HEK293 (cell line): ENCODE measurements around the gene TRIM46.

Experiments used
- CTCF ChIA-PET: fragments of 350-600 bp; formaldehyde crosslinking; extraction: SDS; loops from one replicate; lab custom pipeline; 2021; ENCODE audit warnings: antibody characterized with exemption; lab: Yijun Ruan, JAX
- POLR2A ChIA-PET: fragments of 300-600 bp; formaldehyde crosslinking; extraction: SDS; loops from one replicate; lab custom pipeline; 2020; ENCODE audit warnings: antibody characterized with exemption, inconsistent platforms; lab: Yijun Ruan, JAX
- H3K27ac ChIP-seq: fragments of 200-500 bp; sonication (Bioruptor generic); 2 replicates; pipeline ENCODE4 v1.5.1; 2014; ENCODE audit warnings: low read depth, low read length, control low read depth, inconsistent platforms; ENCODE audit errors: extremely low read depth
- H3K36me3 ChIP-seq, 2 experiments: fragments of 200-500 bp in 1 of 2; sonication (Bioruptor generic) in 1 of 2; 1 replicate in 1 of 2; 2 replicates in 1 of 2; pipeline ENCODE4 v1.5.1; 2014 to 2017; ENCODE audit warnings: inconsistent platforms in 2 of 2, low read length in 2 of 2; ENCODE audit not compliant: control insufficient read depth in 2 of 2, insufficient read depth in 1 of 2
- H3K4me1 ChIP-seq: fragments of 200-500 bp; sonication (Bioruptor generic); 2 replicates; pipeline ENCODE4 v1.5.1; 2014; ENCODE audit warnings: mild to moderate bottlenecking, low read length, inconsistent platforms; ENCODE audit not compliant: control insufficient read depth, insufficient read depth
- H3K4me3 ChIP-seq: 2 replicates; pipeline ENCODE4 v1.5.1; 2011; ENCODE audit warnings: low read depth, mild to moderate bottlenecking, control low read depth, low read length, moderate library complexity
- H3K9me3 ChIP-seq: fragments of 200-500 bp; sonication (Bioruptor generic); 2 replicates; pipeline ENCODE4 v1.5.1; 2014; ENCODE audit warnings: low read depth, low read length, inconsistent platforms; ENCODE audit not compliant: control insufficient read depth, insufficient read depth
- ATF2 ChIP-seq: fragments of 450-650 bp; formaldehyde crosslinking; IDR thresholded peaks from 2 replicates; pipeline ENCODE4 v1.5.1; 2016; ENCODE audit warnings: missing biosample characterization, missing genetic modification characterization, low read depth
- GLIS2 ChIP-seq: fragments of 450-650 bp; formaldehyde crosslinking; IDR thresholded peaks from 2 replicates; pipeline ENCODE4 v1.5.1; 2016; ENCODE audit warnings: missing biosample characterization, missing genetic modification characterization
- HIC1 ChIP-seq: fragments of 450-650 bp; formaldehyde crosslinking; IDR thresholded peaks from 2 replicates; pipeline ENCODE4 v1.5.1; 2016; ENCODE audit warnings: missing biosample characterization, missing genetic modification characterization
- HOXA7 ChIP-seq: sonication (generic); formaldehyde crosslinking; IDR thresholded peaks from 2 replicates; pipeline ENCODE4 v1.8.1; 2022; ENCODE audit warnings: missing genetic modification reagents, borderline replicate concordance
- INSM2 ChIP-seq: fragments of 450-650 bp; formaldehyde crosslinking; IDR thresholded peaks from 2 replicates; pipeline ENCODE4 v1.5.1; 2016; ENCODE audit warnings: missing biosample characterization, missing genetic modification characterization
- KLF10 ChIP-seq: fragments of 450-650 bp; IDR thresholded peaks from 2 replicates; pipeline ENCODE4 v1.5.1; 2018; ENCODE audit warnings: missing biosample characterization, mild to moderate bottlenecking, missing genetic modification characterization
- KLF9 ChIP-seq: fragments of 450-650 bp; formaldehyde crosslinking; IDR thresholded peaks from 2 replicates; pipeline ENCODE4 v1.5.1; 2016; ENCODE audit warnings: missing biosample characterization, missing genetic modification characterization, low read depth
- PRDM4 ChIP-seq: fragments of 450-650 bp; formaldehyde crosslinking; IDR thresholded peaks from 2 replicates; pipeline ENCODE4 v1.5.1; 2017; ENCODE audit warnings: missing biosample characterization, missing genetic modification characterization
- SP2 ChIP-seq: fragments of 450-650 bp; formaldehyde crosslinking; IDR thresholded peaks from 2 replicates; pipeline ENCODE4 v1.5.1; 2016; ENCODE audit warnings: missing biosample characterization, missing genetic modification characterization
- ZBTB20 ChIP-seq: fragments of 450-650 bp; formaldehyde crosslinking; IDR thresholded peaks from 2 replicates; pipeline ENCODE4 v1.5.1; 2016; ENCODE audit warnings: missing biosample characterization, missing genetic modification characterization
- ZBTB26 ChIP-seq: fragments of 450-650 bp; formaldehyde crosslinking; optimal IDR thresholded peaks from 2 replicates; pipeline ENCODE3; 2016; ENCODE audit warnings: missing biosample characterization, mild to moderate bottlenecking, missing genetic modification characterization
- ZFHX2 ChIP-seq: fragments of 450-650 bp; formaldehyde crosslinking; conservative IDR thresholded peaks from 2 replicates; pipeline ENCODE4 v1.5.1; 2016; ENCODE audit warnings: missing biosample characterization, missing genetic modification characterization
- ZNF112 ChIP-seq: fragments of 450-650 bp; formaldehyde crosslinking; IDR thresholded peaks from 2 replicates; pipeline ENCODE4 v1.5.0; 2017; ENCODE audit warnings: missing biosample characterization, missing genetic modification characterization
- ZNF133 ChIP-seq: fragments of 450-650 bp; formaldehyde crosslinking; IDR thresholded peaks from 2 replicates; pipeline ENCODE4 v1.5.1; 2016; ENCODE audit warnings: missing biosample characterization, missing genetic modification characterization
- ZNF202 ChIP-seq: fragments of 450-650 bp; formaldehyde crosslinking; IDR thresholded peaks from 2 replicates; pipeline ENCODE4 v1.5.1; 2016; ENCODE audit warnings: missing biosample characterization, missing genetic modification characterization, borderline replicate concordance
- ZNF214 ChIP-seq: fragments of 450-650 bp; formaldehyde crosslinking; IDR thresholded peaks from 2 replicates; pipeline ENCODE4 v1.5.1; 2017; ENCODE audit warnings: missing biosample characterization, mild to moderate bottlenecking, missing genetic modification characterization, borderline replicate concordance
- ZNF335 ChIP-seq: fragments of 450-650 bp; formaldehyde crosslinking; conservative IDR thresholded peaks from 2 replicates; pipeline ENCODE4 v1.5.1; 2016; ENCODE audit warnings: missing biosample characterization, missing genetic modification characterization
- ZNF350 ChIP-seq: fragments of 450-650 bp; formaldehyde crosslinking; IDR thresholded peaks from 2 replicates; pipeline ENCODE4 v1.5.0; 2017; ENCODE audit warnings: missing biosample characterization, mild to moderate bottlenecking, missing genetic modification characterization
- ZNF449 ChIP-seq: fragments of 450-650 bp; formaldehyde crosslinking; IDR thresholded peaks from 2 replicates; pipeline ENCODE4 v1.5.1; 2017; ENCODE audit warnings: missing biosample characterization, mild to moderate bottlenecking, missing genetic modification characterization, moderate library complexity
- ZNF548 ChIP-seq: fragments of 450-650 bp; formaldehyde crosslinking; IDR thresholded peaks from 2 replicates; pipeline ENCODE4 v1.5.1; 2016; ENCODE audit warnings: missing biosample characterization, missing genetic modification characterization
- ZNF558 ChIP-seq: fragments of 450-650 bp; formaldehyde crosslinking; IDR thresholded peaks from 2 replicates; pipeline ENCODE4 v1.5.1; 2016; ENCODE audit warnings: missing biosample characterization, missing genetic modification characterization
- ZNF560 ChIP-seq: fragments of 450-650 bp; formaldehyde crosslinking; IDR thresholded peaks from 2 replicates; pipeline ENCODE4 v1.5.1; 2017; ENCODE audit warnings: missing biosample characterization, missing genetic modification characterization, borderline replicate concordance
- ZNF792 ChIP-seq: fragments of 450-650 bp; formaldehyde crosslinking; IDR thresholded peaks from 2 replicates; pipeline ENCODE4 v1.5.1; 2016; ENCODE audit warnings: missing biosample characterization, missing genetic modification characterization
- ZXDB ChIP-seq: fragments of 450-650 bp; formaldehyde crosslinking; IDR thresholded peaks from 2 replicates; pipeline ENCODE4 v1.5.1; 2016; ENCODE audit warnings: missing biosample characterization, missing genetic modification characterization

TRIM46 gene

GRCh38 chr1:155227261-155228095 lies 53.8 kb downstream of the TRIM46 start:
- H3K4me3 ChIP-seq, result peak overlapping the region; percentile 53
- no peaks in the 10 kb centered on the region for H3K36me3 ChIP-seq
- H3K27ac ChIP-seq, result peak overlapping the region; percentile 76
- peaks cover 3% of the 10 kb centered on the region for H3K4me1 ChIP-seq
- H3K9me3 ChIP-seq, result no peaks in the 10 kb centered on the region
- ChIA-PET POLR2A (interaction anchor here (0.9 to 2.0 kb wide), 8 partner anchors 14 to 52 kb away, joined by 3 to 8 read pairs (median 4); partner anchors contain the start of genes SCAMP3 and THBS3), CTCF (interaction anchor here (0.6 to 2.1 kb wide), 19 partner anchors 9 to 687 kb away, joined by 3 to 25 read pairs (median 4); partner anchors contain the start of genes KRTCAP2, MTX1 and THBS3)
- TF ChIP-seq ZNF335 (tag by site-specific recombination), result peak; percentile 35; the same call in 1 of the 2 replicates
- peak; percentile 53 for TF ChIP-seq INSM2 (tag by site-specific recombination)
- TF ChIP-seq PRDM4 (tag by site-specific recombination), result peak; percentile 49; the same call in 1 of the 2 replicates
- TF ChIP-seq ZFHX2 (tag by site-specific recombination), result peak; percentile 87
- no peak for TF ChIP-seq ZNF548 (tag by site-specific recombination)
- peak; percentile 85 for TF ChIP-seq ZBTB20 (tag by site-specific recombination)
- TF ChIP-seq ZNF350 (tag by site-specific recombination), result no peak
- TF ChIP-seq HOXA7 (CRISPR knock-in tag), result no peak
- peak; percentile 73; the same call in 1 of the 2 replicates for TF ChIP-seq ZNF792 (tag by site-specific recombination)
- TF ChIP-seq ZBTB26 (tag by site-specific recombination), result peak; percentile 83
- no peak for TF ChIP-seq ZNF558 (tag by site-specific recombination)
- TF ChIP-seq HIC1, result no peak
- TF ChIP-seq ZNF449 (tag by site-specific recombination), result peak; percentile 70
- 0 out of 2 replicates have a peak, but pooled peaks have one; percentile 42 for TF ChIP-seq KLF10 (tag by site-specific recombination)
- no peak for TF ChIP-seq ATF2 (tag by site-specific recombination)
- no peak for TF ChIP-seq ZNF112 (tag by site-specific recombination)
- peak; percentile 54 for TF ChIP-seq KLF9 (tag by site-specific recombination)
- no peak for TF ChIP-seq ZNF560 (tag by site-specific recombination)
- no peak for TF ChIP-seq ZNF133 (tag by site-specific recombination)
- no peak for TF ChIP-seq ZNF202
- TF ChIP-seq ZXDB (tag by site-specific recombination), result no peak
- peak; percentile 88 for TF ChIP-seq GLIS2 (tag by site-specific recombination)
- TF ChIP-seq ZNF214, result no peak; the same call in 1 of the 2 replicates
- peak; percentile 97 for TF ChIP-seq SP2 (tag by site-specific recombination)
